Caco-2 (cell line): ENCODE data around the gene LCE1E. TPM values are rescaled to one million over a fixed set of nuclear protein-coding genes. Genes with fewer than 3 reads are reported as not detected.

Experiments used
- BruUV-seq: library from RNA; stranded (reverse); fragments of 400-500 nt; replicated peaks from 2 replicates; lab custom pipeline; 2021; lab: Mats Ljungman, UMichigan
- CTCF ChIA-PET: fragments of 300-600 bp; sonication (Branson Sonifier 250); formaldehyde crosslinking; loops from one replicate; lab custom pipeline; 2022; ENCODE audit warnings: antibody characterized with exemption; lab: Charles Lee
- POLR2A ChIA-PET: fragments of 300-600 bp; sonication (Branson Sonifier 250); formaldehyde crosslinking; loops from one replicate; lab custom pipeline; 2022; ENCODE audit warnings: antibody characterized with exemption; lab: Charles Lee
- DNase-seq, 2 experiments: peaks; one replicate each; pipeline versions ENCODE4 v3.0.0 to v3.0.0-alpha.2; 2020 to 2022
- H3K27me3 ChIP-seq: replicated peaks from 2 replicates; pipeline ENCODE4 v1.6.0; 2011; ENCODE audit warnings: low read length; ENCODE audit not compliant: control insufficient read depth, insufficient read depth
- H3K36me3 ChIP-seq: 2 replicates; pipeline ENCODE4 v1.5.1; 2011; ENCODE audit warnings: low read length; ENCODE audit not compliant: control insufficient read depth, insufficient read depth
- H3K4me1 ChIP-seq: fragments of 250-450 bp; sonication (Bioruptor Pico); 2 replicates; pipeline ENCODE4 v1.5.1; 2020; ENCODE audit warnings: mild to moderate bottlenecking
- H3K4me3 ChIP-seq: 2 replicates; pipeline ENCODE4 v1.5.1; 2011; ENCODE audit warnings: low read depth, mild to moderate bottlenecking, control low read depth, low read length
- H3K9me3 ChIP-seq: fragments of 250-450 bp; sonication (Bioruptor Pico); 2 replicates; pipeline ENCODE4 v1.5.1; 2020; ENCODE audit warnings: mild to moderate bottlenecking, moderate library complexity
- H3K27ac Mint-ChIP-seq: one replicate; pipeline ENCODE4 v1.8.0; 2022; ENCODE audit warnings: mixed read lengths; ENCODE audit not compliant: unreplicated experiment
- H3K27me3 Mint-ChIP-seq: one replicate; pipeline ENCODE4 v1.8.0; 2022; ENCODE audit warnings: mixed read lengths; ENCODE audit not compliant: insufficient read depth, unreplicated experiment
- H3K36me3 Mint-ChIP-seq: one replicate; pipeline ENCODE4 v1.8.0; 2022; ENCODE audit warnings: mild to moderate bottlenecking, mixed read lengths; ENCODE audit not compliant: insufficient read depth, unreplicated experiment
- H3K4me1 Mint-ChIP-seq: one replicate; pipeline ENCODE4 v1.8.0; 2022; ENCODE audit warnings: low read depth, mixed read lengths; ENCODE audit not compliant: unreplicated experiment
- H3K4me3 Mint-ChIP-seq: one replicate; pipeline ENCODE4 v1.8.0; 2022; ENCODE audit warnings: mild to moderate bottlenecking, moderate library complexity, mixed read lengths; ENCODE audit not compliant: unreplicated experiment
- H3K9me3 Mint-ChIP-seq: one replicate; pipeline ENCODE4 v1.8.0; 2022; ENCODE audit warnings: mixed read lengths; ENCODE audit not compliant: unreplicated experiment
- CTCF ChIP-seq, 2 experiments: fragments of 200-600 bp in 1 of 2; IDR thresholded peaks; 1 replicate in 1 of 2; 2 replicates in 1 of 2; pipeline versions ENCODE4 v1.5.1 to v1.8.0; 2011 to 2022; ENCODE audit warnings: antibody characterized with exemption in 1 of 2, control low read depth in 1 of 2, inconsistent platforms in 1 of 2, low read depth in 1 of 2, low read length in 1 of 2, mild to moderate bottlenecking in 1 of 2, moderate library complexity in 1 of 2; ENCODE audit not compliant: insufficient read depth in 1 of 2, severe bottlenecking in 1 of 2, unreplicated experiment in 1 of 2
- intact Hi-C: fragments of 100-400 bp; cut with micrococcal nuclease; formaldehyde crosslinking; loops from one replicate; pipeline ENCODE4 v1.10.0; 2022; ENCODE audit not compliant: unreplicated experiment
- total RNA-seq: library from RNA; stranded (reverse); gene quantifications from 2 replicates; pipeline ENCODE4 v1.2.3, GENCODE V29; 2022

The LCE1E gene
- total RNA-seq, 1 experiment from 2014 or later: not detected

GRCh38 chr1:152741656-152742055 lies 44.4 kb upstream of the LCE1E start:
- Histone ChIP-seq H3K9me3 (no peaks in the 10 kb centered on the region), H3K4me3 (no peak overlapping the region), H3K36me3 (no peaks in the 10 kb centered on the region), H3K27me3 (no peaks in the 10 kb centered on the region), H3K4me1 (peaks cover 19% of the 10 kb centered on the region)
- no peak overlapping the region for H3K27ac Mint-ChIP-seq
- CTCF ChIA-PET: no interaction called here
- no peaks in the 10 kb centered on the region for H3K9me3 Mint-ChIP-seq
- no peaks in the 10 kb centered on the region for H3K36me3 Mint-ChIP-seq
- H3K27me3 Mint-ChIP-seq: peaks cover 3% of the 10 kb centered on the region
- POLR2A ChIA-PET: no interaction called here
- TF ChIP-seq CTCF (IDR thresholded peaks at IDR 0.05; ENCODE audit: insufficient read depth in 1 of 2, low read depth in 1 of 2, low read length in 1 of 2, severe bottlenecking in 1 of 2, unreplicated experiment in 1 of 2): no peak
- no TSS peak for BruUV-seq
- H3K4me3 Mint-ChIP-seq: no peak overlapping the region
- intact Hi-C loops: no loop called here
- no peak for DNase-seq
- H3K4me1 Mint-ChIP-seq: peaks cover 19% of the 10 kb centered on the region

- no peaks in the 10 kb centered on the region for H3K9me3 ChIP-seq
- H3K4me3 Mint-ChIP-seq: no peak overlapping the region
- no peak overlapping the region for H3K4me3 ChIP-seq
- H3K36me3 Mint-ChIP-seq: no peaks in the 10 kb centered on the region
- intact Hi-C loops: no loop called here
- H3K27me3 Mint-ChIP-seq: no peaks in the 10 kb centered on the region
- H3K36me3 ChIP-seq: no peaks in the 10 kb centered on the region
- ChIA-PET CTCF (no interaction called here), POLR2A (no interaction called here)
- no TSS peak for BruUV-seq
- no peaks in the 10 kb centered on the region for H3K9me3 Mint-ChIP-seq
- DNase-seq: no peak
- no peak overlapping the region for H3K27ac Mint-ChIP-seq
- H3K27me3 ChIP-seq: no peaks in the 10 kb centered on the region
- no peak for TF ChIP-seq CTCF (IDR thresholded peaks at IDR 0.05; ENCODE audit: insufficient read depth in 1 of 2, low read depth in 1 of 2, low read length in 1 of 2, severe bottlenecking in 1 of 2, unreplicated experiment in 1 of 2)
- peaks cover 25% of the 10 kb centered on the region for H3K4me1 ChIP-seq
- peaks cover 22% of the 10 kb centered on the region for H3K4me1 Mint-ChIP-seq
Observed at GRCh38 chr1:152743371-152744145, 42.5 kb upstream of the LCE1E start.

GRCh38 chr1:152745289-152745704 lies 40.8 kb upstream of the LCE1E start:
- no peak for TF ChIP-seq CTCF (IDR thresholded peaks at IDR 0.05; ENCODE audit: insufficient read depth in 1 of 2, low read depth in 1 of 2, low read length in 1 of 2, severe bottlenecking in 1 of 2, unreplicated experiment in 1 of 2)
- intact Hi-C loops: no loop called here
- no peaks in the 10 kb centered on the region for H3K9me3 ChIP-seq
- DNase-seq: peak in 1 of 2 experiments; percentile 29
- Mint-ChIP-seq H3K36me3 (no peaks in the 10 kb centered on the region), H3K27ac (peak overlapping the region; percentile 76), H3K9me3 (no peaks in the 10 kb centered on the region), H3K4me1 (peaks cover 22% of the 10 kb centered on the region), H3K27me3 (no peaks in the 10 kb centered on the region), H3K4me3 (peak overlapping the region; percentile 36)
- no peak overlapping the region for H3K4me3 ChIP-seq
- H3K27me3 ChIP-seq: no peaks in the 10 kb centered on the region
- H3K36me3 ChIP-seq: no peaks in the 10 kb centered on the region
- ChIA-PET POLR2A (no interaction called here), CTCF (no interaction called here)
- no TSS peak for BruUV-seq
- peaks cover 25% of the 10 kb centered on the region for H3K4me1 ChIP-seq
